GM18907 (cell line): ENCODE data around the gene IRF9.

ENCODE experiments used
- ATAC-seq: cut with Tn5 transposase; IDR thresholded peaks from one replicate; pipeline ENCODE4 v1.9.1; 2021; ENCODE audit warnings: mild to moderate bottlenecking, moderate library complexity; ENCODE audit not compliant: unreplicated experiment

Gene IRF9

GRCh38 chr14:24176599-24176998 lies 15.5 kb downstream of the IRF9 start:
- ATAC-seq, result no peak

GRCh38 chr14:24177041-24177825 lies 16.2 kb downstream of the IRF9 start:
- no peak for ATAC-seq

- no peak for ATAC-seq
These were observed 16.8 kb downstream of the IRF9 start for GRCh38 chr14:24177891-24178290.

GRCh38 chr14:24178399-24179178 lies 17.5 kb downstream of the IRF9 start:
- no peak for ATAC-seq

- no peak for ATAC-seq
These were observed 18.4 kb downstream of the IRF9 start for GRCh38 chr14:24179294-24179960.

GRCh38 chr14:24179961-24180796 lies 19.1 kb downstream of the IRF9 start:
- no peak for ATAC-seq

- no peak for ATAC-seq
These were observed 20.5 kb downstream of the IRF9 start for GRCh38 chr14:24181371-24182077.

GRCh38 chr14:24182110-24182882 lies 21.2 kb downstream of the IRF9 start:
- no peak for ATAC-seq

GRCh38 chr14:24183014-24183481 lies 22.0 kb downstream of the IRF9 start:
- no peak for ATAC-seq

GRCh38 chr14:24184104-24184970 lies 23.3 kb downstream of the IRF9 start:
- no peak for ATAC-seq

GRCh38 chr14:24185026-24185425 lies 24.0 kb downstream of the IRF9 start:
- no peak for ATAC-seq

GRCh38 chr14:24185741-24186140 lies 24.7 kb downstream of the IRF9 start:
- no peak for ATAC-seq

GRCh38 chr14:24186831-24187538 lies 25.9 kb downstream of the IRF9 start:
- no peak for ATAC-seq

- no peak for ATAC-seq
These were observed 26.5 kb downstream of the IRF9 start for GRCh38 chr14:24187539-24187915.

GRCh38 chr14:24188251-24189058 lies 27.4 kb downstream of the IRF9 start, which contains the start of gene IPO4:
Gene IPO4 (minus strand): TSS chr14:24188816. CDS start chr14:24188787, 29 bp downstream.
- ATAC-seq, result peak; percentile 80

- ATAC-seq, result no peak
These were observed 28.0 kb downstream of the IRF9 start for GRCh38 chr14:24189059-24189375.

- ATAC-seq, result no peak
These were observed 28.4 kb downstream of the IRF9 start for GRCh38 chr14:24189460-24189859.
